ENCODE results near the gene ZFAND2A. TPM values are rescaled to one million over a fixed set of nuclear protein-coding genes. Genes with fewer than 3 reads are reported as not detected.

The ZFAND2A gene
- total and polyA plus RNA-seq, 2 experiments from 2014 or later, result 15.3 to 29.2 TPM

GRCh38 chr7:1127001-1127400, 33.0 kb downstream of the ZFAND2A start:
- no peak overlapping the region for H3K4me3 ChIP-seq
- Mint-ChIP-seq H3K4me3 (no peak overlapping the region), H3K36me3 (ENCODE audit: low read depth) (peaks cover 27% of the 10 kb centered on the region), H3K27ac (no peak overlapping the region), H3K9me3 (peaks cover 4% of the 10 kb centered on the region; the same call in 1 of the 3 replicates), H3K27me3 (ENCODE audit: insufficient read depth, low read depth, poor library complexity) (peaks cover 8% of the 10 kb centered on the region), H3K4me1 (peaks cover 15% of the 10 kb centered on the region)
- H2AFZ ChIP-seq, result no peak overlapping the region
- no peaks in the 10 kb centered on the region; the same call in none of the 2 replicates for H4K20me1 ChIP-seq (replicated peaks; ENCODE audit: insufficient read depth)
- no peaks in the 10 kb centered on the region for H3K9me2 ChIP-seq (ENCODE audit: insufficient read depth)
- H3K27ac ChIP-seq (ENCODE audit: low read depth), result no peak overlapping the region
- H3K27me3 ChIP-seq (ENCODE audit: insufficient read depth), result no peaks in the 10 kb centered on the region
- TF ChIP-seq EZH2phosphoT487 (IDR thresholded peaks at IDR 0.05; ENCODE audit: unreplicated experiment), result no peak
- no peak for TF ChIP-seq POLR2AphosphoS5 (IDR thresholded peaks at IDR 0.05; ENCODE audit: low read depth)
- no peak for TF ChIP-seq EZH2 (IDR thresholded peaks at IDR 0.05; ENCODE audit: low read depth, unreplicated experiment)
- no peak for TF ChIP-seq STAT1 (IDR thresholded peaks at IDR 0.05; ENCODE audit: unreplicated experiment)
- TF ChIP-seq ZNF114 (CRISPR knock-in tag; IDR thresholded peaks at IDR 0.05), result no peak
- TF ChIP-seq, protein P1, sequence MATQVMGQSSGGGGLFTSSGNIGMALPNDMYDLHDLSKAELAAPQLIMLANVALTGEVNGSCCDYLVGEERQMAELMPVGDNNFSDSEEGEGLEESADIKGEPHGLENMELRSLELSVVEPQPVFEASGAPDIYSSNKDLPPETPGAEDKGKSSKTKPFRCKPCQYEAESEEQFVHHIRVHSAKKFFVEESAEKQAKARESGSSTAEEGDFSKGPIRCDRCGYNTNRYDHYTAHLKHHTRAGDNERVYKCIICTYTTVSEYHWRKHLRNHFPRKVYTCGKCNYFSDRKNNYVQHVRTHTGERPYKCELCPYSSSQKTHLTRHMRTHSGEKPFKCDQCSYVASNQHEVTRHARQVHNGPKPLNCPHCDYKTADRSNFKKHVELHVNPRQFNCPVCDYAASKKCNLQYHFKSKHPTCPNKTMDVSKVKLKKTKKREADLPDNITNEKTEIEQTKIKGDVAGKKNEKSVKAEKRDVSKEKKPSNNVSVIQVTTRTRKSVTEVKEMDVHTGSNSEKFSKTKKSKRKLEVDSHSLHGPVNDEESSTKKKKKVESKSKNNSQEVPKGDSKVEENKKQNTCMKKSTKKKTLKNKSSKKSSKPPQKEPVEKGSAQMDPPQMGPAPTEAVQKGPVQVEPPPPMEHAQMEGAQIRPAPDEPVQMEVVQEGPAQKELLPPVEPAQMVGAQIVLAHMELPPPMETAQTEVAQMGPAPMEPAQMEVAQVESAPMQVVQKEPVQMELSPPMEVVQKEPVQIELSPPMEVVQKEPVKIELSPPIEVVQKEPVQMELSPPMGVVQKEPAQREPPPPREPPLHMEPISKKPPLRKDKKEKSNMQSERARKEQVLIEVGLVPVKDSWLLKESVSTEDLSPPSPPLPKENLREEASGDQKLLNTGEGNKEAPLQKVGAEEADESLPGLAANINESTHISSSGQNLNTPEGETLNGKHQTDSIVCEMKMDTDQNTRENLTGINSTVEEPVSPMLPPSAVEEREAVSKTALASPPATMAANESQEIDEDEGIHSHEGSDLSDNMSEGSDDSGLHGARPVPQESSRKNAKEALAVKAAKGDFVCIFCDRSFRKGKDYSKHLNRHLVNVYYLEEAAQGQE (IDR thresholded peaks at IDR 0.05; ENCODE audit: unreplicated experiment), result no peak
- no peak for TF ChIP-seq CREB1 (CRISPR knock-in tag; IDR thresholded peaks at IDR 0.05; ENCODE audit: low read depth)
- no peak for TF ChIP-seq ZNF331 (CRISPR knock-in tag; IDR thresholded peaks at IDR 0.05; ENCODE audit: low read depth)
- TF ChIP-seq, protein P2, sequence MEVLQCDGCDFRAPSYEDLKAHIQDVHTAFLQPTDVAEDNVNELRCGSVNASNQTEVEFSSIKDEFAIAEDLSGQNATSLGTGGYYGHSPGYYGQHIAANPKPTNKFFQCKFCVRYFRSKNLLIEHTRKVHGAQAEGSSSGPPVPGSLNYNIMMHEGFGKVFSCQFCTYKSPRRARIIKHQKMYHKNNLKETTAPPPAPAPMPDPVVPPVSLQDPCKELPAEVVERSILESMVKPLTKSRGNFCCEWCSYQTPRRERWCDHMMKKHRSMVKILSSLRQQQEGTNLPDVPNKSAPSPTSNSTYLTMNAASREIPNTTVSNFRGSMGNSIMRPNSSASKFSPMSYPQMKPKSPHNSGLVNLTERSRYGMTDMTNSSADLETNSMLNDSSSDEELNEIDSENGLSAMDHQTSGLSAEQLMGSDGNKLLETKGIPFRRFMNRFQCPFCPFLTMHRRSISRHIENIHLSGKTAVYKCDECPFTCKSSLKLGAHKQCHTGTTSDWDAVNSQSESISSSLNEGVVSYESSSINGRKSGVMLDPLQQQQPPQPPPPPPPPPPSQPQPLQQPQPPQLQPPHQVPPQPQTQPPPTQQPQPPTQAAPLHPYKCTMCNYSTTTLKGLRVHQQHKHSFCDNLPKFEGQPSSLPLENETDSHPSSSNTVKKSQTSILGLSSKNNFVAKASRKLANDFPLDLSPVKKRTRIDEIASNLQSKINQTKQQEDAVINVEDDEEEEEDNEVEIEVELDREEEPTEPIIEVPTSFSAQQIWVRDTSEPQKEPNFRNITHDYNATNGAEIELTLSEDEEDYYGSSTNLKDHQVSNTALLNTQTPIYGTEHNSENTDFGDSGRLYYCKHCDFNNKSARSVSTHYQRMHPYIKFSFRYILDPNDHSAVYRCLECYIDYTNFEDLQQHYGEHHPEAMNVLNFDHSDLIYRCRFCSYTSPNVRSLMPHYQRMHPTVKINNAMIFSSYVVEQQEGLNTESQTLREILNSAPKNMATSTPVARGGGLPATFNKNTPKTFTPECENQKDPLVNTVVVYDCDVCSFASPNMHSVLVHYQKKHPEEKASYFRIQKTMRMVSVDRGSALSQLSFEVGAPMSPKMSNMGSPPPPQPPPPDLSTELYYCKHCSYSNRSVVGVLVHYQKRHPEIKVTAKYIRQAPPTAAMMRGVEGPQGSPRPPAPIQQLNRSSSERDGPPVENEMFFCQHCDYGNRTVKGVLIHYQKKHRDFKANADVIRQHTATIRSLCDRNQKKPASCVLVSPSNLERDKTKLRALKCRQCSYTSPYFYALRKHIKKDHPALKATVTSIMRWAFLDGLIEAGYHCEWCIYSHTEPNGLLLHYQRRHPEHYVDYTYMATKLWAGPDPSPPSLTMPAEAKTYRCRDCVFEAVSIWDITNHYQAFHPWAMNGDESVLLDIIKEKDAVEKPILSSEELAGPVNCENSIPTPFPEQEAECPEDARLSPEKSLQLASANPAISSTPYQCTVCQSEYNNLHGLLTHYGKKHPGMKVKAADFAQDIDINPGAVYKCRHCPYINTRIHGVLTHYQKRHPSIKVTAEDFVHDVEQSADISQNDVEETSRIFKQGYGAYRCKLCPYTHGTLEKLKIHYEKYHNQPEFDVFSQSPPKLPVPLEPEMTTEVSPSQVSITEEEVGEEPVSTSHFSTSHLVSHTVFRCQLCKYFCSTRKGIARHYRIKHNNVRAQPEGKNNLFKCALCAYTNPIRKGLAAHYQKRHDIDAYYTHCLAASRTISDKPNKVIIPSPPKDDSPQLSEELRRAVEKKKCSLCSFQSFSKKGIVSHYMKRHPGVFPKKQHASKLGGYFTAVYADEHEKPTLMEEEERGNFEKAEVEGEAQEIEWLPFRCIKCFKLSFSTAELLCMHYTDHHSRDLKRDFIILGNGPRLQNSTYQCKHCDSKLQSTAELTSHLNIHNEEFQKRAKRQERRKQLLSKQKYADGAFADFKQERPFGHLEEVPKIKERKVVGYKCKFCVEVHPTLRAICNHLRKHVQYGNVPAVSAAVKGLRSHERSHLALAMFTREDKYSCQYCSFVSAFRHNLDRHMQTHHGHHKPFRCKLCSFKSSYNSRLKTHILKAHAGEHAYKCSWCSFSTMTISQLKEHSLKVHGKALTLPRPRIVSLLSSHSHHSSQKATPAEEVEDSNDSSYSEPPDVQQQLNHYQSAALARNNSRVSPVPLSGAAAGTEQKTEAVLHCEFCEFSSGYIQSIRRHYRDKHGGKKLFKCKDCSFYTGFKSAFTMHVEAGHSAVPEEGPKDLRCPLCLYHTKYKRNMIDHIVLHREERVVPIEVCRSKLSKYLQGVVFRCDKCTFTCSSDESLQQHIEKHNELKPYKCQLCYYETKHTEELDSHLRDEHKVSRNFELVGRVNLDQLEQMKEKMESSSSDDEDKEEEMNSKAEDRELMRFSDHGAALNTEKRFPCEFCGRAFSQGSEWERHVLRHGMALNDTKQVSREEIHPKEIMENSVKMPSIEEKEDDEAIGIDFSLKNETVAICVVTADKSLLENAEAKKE (CRISPR knock-in tag; IDR thresholded peaks at IDR 0.05), result no peak
- TF ChIP-seq, protein P3, sequence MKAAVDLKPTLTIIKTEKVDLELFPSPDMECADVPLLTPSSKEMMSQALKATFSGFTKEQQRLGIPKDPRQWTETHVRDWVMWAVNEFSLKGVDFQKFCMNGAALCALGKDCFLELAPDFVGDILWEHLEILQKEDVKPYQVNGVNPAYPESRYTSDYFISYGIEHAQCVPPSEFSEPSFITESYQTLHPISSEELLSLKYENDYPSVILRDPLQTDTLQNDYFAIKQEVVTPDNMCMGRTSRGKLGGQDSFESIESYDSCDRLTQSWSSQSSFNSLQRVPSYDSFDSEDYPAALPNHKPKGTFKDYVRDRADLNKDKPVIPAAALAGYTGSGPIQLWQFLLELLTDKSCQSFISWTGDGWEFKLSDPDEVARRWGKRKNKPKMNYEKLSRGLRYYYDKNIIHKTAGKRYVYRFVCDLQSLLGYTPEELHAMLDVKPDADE (IDR thresholded peaks at IDR 0.05), result no peak
- TF ChIP-seq JUNB (IDR thresholded peaks at IDR 0.05; ENCODE audit: unreplicated experiment), result no peak
- no peak for TF ChIP-seq NANOG (IDR thresholded peaks at IDR 0.05; ENCODE audit: borderline replicate concordance)
- TF ChIP-seq, protein P4, sequence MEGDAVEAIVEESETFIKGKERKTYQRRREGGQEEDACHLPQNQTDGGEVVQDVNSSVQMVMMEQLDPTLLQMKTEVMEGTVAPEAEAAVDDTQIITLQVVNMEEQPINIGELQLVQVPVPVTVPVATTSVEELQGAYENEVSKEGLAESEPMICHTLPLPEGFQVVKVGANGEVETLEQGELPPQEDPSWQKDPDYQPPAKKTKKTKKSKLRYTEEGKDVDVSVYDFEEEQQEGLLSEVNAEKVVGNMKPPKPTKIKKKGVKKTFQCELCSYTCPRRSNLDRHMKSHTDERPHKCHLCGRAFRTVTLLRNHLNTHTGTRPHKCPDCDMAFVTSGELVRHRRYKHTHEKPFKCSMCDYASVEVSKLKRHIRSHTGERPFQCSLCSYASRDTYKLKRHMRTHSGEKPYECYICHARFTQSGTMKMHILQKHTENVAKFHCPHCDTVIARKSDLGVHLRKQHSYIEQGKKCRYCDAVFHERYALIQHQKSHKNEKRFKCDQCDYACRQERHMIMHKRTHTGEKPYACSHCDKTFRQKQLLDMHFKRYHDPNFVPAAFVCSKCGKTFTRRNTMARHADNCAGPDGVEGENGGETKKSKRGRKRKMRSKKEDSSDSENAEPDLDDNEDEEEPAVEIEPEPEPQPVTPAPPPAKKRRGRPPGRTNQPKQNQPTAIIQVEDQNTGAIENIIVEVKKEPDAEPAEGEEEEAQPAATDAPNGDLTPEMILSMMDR (conservative IDR thresholded peaks at IDR 0.05; ENCODE audit: low read depth in 2 of 2), result no peak
- peaks cover 4% of the 10 kb centered on the region for H3K4me1 ChIP-seq (ENCODE audit: insufficient read depth)
- no peak overlapping the region for H3K4me2 ChIP-seq
- 0 out of 2 replicates have a peak, but pooled peaks cover 5% of the 10 kb centered on the region for H3K36me3 ChIP-seq (ENCODE audit: insufficient read depth)
- DNase-seq (ENCODE audit: low spot score) (no peak), ATAC-seq (no peak)
- H3F3A ChIP-seq (replicated peaks; ENCODE audit: low read depth), result 0 out of 2 replicates have a peak, but pooled peaks cover 4% of the 10 kb centered on the region
- peaks cover 41% of the 10 kb centered on the region for H3K79me2 ChIP-seq (replicated peaks; ENCODE audit: insufficient read depth)

Measured in GM23338 (cell line).